ENCODE results near the gene PNRC1.
"Not testable (repeated sequence)": the region's sequence is repeated elsewhere in the genome, so short reads cannot be mapped to it uniquely, and the experiment has no call there.

The PNRC1 gene

DNA sequence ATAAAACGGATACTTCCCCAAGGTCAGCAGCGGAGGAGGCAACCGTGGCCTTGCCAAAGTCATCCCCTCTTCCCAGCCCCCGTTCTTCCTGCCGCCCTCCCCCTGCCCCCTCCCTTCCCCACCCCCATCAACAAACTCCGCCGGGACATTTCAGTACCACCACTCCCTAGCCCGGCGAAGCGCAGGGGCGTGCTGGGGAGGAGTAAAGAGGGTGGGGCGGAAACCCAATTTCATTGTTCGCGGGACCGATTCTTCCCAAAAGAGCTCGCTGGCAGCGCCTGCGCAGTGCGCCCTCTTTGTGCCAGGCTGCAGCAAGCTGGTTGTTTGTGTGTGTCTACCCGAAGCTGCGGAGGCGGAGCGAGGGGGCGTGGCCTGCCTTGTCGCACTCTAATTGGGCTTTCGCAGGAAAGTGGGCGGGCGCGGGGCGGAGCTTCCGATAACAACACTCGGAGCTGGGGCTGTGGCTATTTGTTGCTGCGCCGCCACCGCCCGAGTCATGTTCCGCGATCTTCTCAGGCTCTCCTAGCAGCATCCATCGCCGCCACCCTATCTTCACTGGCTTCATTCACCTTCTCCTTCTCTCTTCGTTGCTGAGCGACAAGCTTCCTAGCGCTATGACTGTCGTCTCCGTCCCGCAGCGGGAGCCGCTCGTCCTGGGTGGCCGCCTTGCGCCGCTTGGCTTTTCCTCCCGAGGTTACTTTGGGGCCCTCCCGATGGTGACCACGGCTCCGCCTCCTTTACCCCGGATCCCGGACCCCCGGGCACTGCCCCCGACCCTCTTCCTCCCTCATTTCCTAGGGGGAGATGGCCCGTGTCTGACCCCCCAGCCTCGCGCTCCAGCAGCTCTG is at the start of gene PNRC1:
Gene PNRC1 (plus strand): TSS at position 471 of the 848 bp plus-strand sequence. CDS start 144 bp downstream, at position 615.
- H3K27ac ChIP-seq = peak within 1 kb of the TSS; percentile 98
- peak within 1 kb of the TSS; percentile 96 for H3K4me3 ChIP-seq (ENCODE audit: low read depth, low read length)
- TF ChIP-seq, protein P1, sequence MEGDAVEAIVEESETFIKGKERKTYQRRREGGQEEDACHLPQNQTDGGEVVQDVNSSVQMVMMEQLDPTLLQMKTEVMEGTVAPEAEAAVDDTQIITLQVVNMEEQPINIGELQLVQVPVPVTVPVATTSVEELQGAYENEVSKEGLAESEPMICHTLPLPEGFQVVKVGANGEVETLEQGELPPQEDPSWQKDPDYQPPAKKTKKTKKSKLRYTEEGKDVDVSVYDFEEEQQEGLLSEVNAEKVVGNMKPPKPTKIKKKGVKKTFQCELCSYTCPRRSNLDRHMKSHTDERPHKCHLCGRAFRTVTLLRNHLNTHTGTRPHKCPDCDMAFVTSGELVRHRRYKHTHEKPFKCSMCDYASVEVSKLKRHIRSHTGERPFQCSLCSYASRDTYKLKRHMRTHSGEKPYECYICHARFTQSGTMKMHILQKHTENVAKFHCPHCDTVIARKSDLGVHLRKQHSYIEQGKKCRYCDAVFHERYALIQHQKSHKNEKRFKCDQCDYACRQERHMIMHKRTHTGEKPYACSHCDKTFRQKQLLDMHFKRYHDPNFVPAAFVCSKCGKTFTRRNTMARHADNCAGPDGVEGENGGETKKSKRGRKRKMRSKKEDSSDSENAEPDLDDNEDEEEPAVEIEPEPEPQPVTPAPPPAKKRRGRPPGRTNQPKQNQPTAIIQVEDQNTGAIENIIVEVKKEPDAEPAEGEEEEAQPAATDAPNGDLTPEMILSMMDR (IDR thresholded peaks at IDR 0.05; ENCODE audit: low read depth, low read length) = 0 out of 2 replicates have a peak, but pooled peaks have one; percentile 0
- no peaks in the 10 kb centered on the region for H3K27me3 ChIP-seq (ENCODE audit: insufficient read depth, low read depth, severe bottlenecking)
- DNase-seq = peak; percentile 100
- peaks cover 2% of the 10 kb centered on the region for H3K9me3 ChIP-seq (ENCODE audit: severe bottlenecking)
- H3K36me3 ChIP-seq = peaks cover 24% of the 10 kb centered on the region

DNA sequence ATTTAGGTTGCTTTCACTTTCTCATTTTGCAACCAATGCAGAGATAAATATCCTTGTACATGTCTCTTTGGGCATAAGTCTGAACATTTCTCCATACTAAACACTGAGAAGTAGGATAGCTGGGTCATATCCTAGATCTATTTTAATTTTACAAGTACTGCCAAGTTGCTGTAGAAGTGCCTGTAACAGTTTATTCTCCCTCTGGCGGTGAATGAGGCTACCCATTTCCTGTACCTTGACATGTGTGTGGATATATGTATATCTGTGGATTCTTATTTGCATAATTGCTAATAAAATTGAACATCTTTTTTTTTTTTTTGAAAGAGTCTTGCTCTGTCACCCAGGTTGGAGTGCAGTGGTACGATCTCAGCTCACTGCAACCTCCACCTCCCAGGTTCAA is 48.0 kb upstream of the PNRC1 start:
- Histone ChIP-seq H3K27me3 (ENCODE audit: insufficient read depth, low read depth, severe bottlenecking) (no peaks in the 10 kb centered on the region), H3K9me3 (ENCODE audit: severe bottlenecking) (no peaks in the 10 kb centered on the region), H3K4me3 (ENCODE audit: low read depth, low read length) (no peak overlapping the region), H3K36me3 (no peaks in the 10 kb centered on the region), H3K27ac (no peak overlapping the region)
- no peak for DNase-seq
- TF ChIP-seq, protein P1 (IDR thresholded peaks at IDR 0.05; ENCODE audit: low read depth, low read length) = no peak

DNA sequence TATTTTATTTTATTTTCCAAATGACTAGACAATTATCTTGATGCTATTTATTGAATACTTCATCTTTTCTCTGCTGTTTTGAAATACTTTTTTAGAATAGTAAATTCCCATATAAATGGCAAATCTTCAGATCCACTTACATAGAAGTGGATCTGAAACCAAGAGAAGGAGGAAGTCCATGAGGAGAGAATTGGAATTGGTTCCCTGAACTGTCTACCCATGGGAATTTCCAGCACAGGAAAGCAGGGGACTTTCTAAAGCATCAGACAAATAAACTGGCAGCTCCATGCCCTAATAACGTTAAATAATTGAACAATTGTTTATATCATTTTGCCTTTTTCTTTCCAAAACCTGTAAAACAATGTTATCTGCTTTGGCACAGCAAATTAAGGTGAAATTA is 47.1 kb upstream of the PNRC1 start:
- TF ChIP-seq, protein P1 (IDR thresholded peaks at IDR 0.05; ENCODE audit: low read depth, low read length) = no peak
- Histone ChIP-seq H3K36me3 (no peaks in the 10 kb centered on the region), H3K4me3 (ENCODE audit: low read depth, low read length) (no peak overlapping the region)

DNA sequence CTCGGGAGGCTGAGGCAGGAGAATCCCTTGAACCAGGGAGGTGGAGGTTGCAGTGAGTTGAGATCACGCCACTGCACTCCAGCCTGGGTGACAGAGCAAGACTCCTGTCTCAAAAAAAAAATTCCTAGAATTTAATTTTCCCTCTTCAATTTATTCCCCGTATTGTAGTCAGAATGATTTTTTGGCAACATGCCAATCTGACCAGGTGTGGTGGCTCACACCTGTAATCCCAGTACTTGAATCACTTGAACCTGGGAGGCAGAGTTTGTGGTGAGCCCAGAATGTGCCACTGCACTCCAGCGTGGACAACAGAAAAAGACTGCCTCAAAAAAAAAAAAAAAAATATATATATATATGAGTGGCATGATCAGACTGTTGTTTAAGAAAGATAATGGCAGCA is 46.4 kb upstream of the PNRC1 start:
- H3K9me3 ChIP-seq (ENCODE audit: severe bottlenecking); H3K27me3 ChIP-seq (ENCODE audit: insufficient read depth, low read depth, severe bottlenecking); H3K4me3 ChIP-seq (ENCODE audit: low read depth, low read length); H3K36me3 ChIP-seq; DNase-seq; H3K27ac ChIP-seq: not testable (repeated sequence)

More for the DNA sequence above, 47.1 kb upstream of the PNRC1 start:
- DNase-seq = no peak
- Histone ChIP-seq H3K27ac (no peak overlapping the region), H3K9me3 (ENCODE audit: severe bottlenecking) (peaks cover 6% of the 10 kb centered on the region), H3K27me3 (ENCODE audit: insufficient read depth, low read depth, severe bottlenecking) (no peaks in the 10 kb centered on the region)

DNA sequence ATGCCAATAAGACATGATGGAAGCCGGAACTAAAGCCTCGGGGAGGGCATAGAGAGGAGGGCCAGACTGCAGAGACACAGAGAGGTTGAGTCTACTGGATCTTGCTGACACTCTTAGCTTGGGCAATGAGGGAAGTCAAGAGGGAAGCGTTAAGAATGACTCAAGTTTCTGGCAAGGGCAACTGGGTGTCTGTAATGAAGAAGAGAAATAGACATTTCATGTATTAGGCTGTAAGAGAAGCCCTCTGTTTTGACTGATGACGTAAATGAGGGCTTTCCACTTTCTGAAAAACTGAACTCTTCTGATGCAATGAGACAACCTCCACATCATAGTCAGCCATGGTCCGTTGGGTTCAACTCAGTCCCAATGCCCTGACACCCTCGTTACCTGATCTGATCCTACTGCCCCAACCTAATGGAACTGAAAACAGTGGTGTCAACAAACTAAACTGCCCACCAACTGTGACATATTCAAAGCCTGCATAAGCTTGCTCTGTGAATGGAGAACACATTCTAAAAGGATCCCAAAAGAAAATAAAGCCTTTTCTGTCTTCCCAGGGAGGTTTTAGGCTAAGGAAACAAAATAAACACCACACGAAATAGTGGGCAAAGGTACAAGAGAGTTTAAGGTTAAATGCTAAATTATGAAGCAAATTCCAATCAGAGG is 45.8 kb upstream of the PNRC1 start:
- DNase-seq = no peak
- H3K27ac ChIP-seq = no peak overlapping the region
- no peaks in the 10 kb centered on the region for H3K27me3 ChIP-seq (ENCODE audit: insufficient read depth, low read depth, severe bottlenecking)
- TF ChIP-seq, protein P1 (IDR thresholded peaks at IDR 0.05; ENCODE audit: low read depth, low read length) = no peak
- H3K4me3 ChIP-seq (ENCODE audit: low read depth, low read length) = no peak overlapping the region
- H3K36me3 ChIP-seq = no peaks in the 10 kb centered on the region
- peaks cover 6% of the 10 kb centered on the region for H3K9me3 ChIP-seq (ENCODE audit: severe bottlenecking)

Measured in WERI-Rb-1 (cell line).